SJCRH30 (cell line): ENCODE measurements around the gene FMO4. TPM values are rescaled to one million over a fixed set of nuclear protein-coding genes. Genes with fewer than 3 reads are reported as not detected.
"Not testable (repeated sequence)": the region's sequence is repeated elsewhere in the genome, so short reads cannot be mapped to it uniquely, and the experiment has no call there.

Experiments
- DNase-seq, 2 experiments: peaks; one replicate each; pipeline ENCODE4 v3.0.0-alpha.2; 2015 to 2020
- H3K27ac ChIP-seq: fragments of 250-450 bp; sonication (Bioruptor Pico); 2 replicates; pipeline ENCODE4 v1.5.1; 2020; ENCODE audit warnings: mild to moderate bottlenecking, moderate library complexity
- H3K27me3 ChIP-seq: fragments of 250-450 bp; sonication (Bioruptor Pico); 2 replicates; pipeline ENCODE4 v1.5.1; 2020; ENCODE audit warnings: mild to moderate bottlenecking, moderate library complexity
- H3K36me3 ChIP-seq: fragments of 250-450 bp; sonication (Bioruptor Pico); 2 replicates; pipeline ENCODE4 v1.5.1; 2020; ENCODE audit warnings: mild to moderate bottlenecking, moderate library complexity
- H3K4me1 ChIP-seq: fragments of 250-450 bp; sonication (Bioruptor Pico); 2 replicates; pipeline ENCODE4 v1.5.1; 2020; ENCODE audit warnings: mild to moderate bottlenecking, moderate library complexity
- H3K4me3 ChIP-seq: fragments of 250-450 bp; sonication (Bioruptor Pico); 2 replicates; pipeline ENCODE4 v1.5.1; 2020; ENCODE audit warnings: mild to moderate bottlenecking, moderate library complexity
- H3K9me3 ChIP-seq: fragments of 250-450 bp; sonication (Bioruptor Pico); replicated peaks from 2 replicates; pipeline ENCODE4 v1.5.1; 2020; ENCODE audit warnings: mild to moderate bottlenecking, moderate library complexity
- total RNA-seq: library from RNA; depleted of rRNA; stranded (reverse); fragments of >200 nt; shearing (Covaris generic); gene quantifications from 2 replicates; pipeline ENCODE4 v1.2.3, GENCODE V29; 2014; rRNA removed

The FMO4 gene
- total RNA-seq, result 0.87 and 1.4 TPM in 2 replicates

- H3K36me3 ChIP-seq, result no peaks in the 10 kb centered on the region
- no peaks in the 10 kb centered on the region; the same call in 1 of the 2 replicates for H3K4me1 ChIP-seq
- H3K27ac ChIP-seq, result no peak within 1 kb of the TSS
- no peaks in the 10 kb centered on the region for H3K9me3 ChIP-seq
- H3K27me3 ChIP-seq, result no peaks in the 10 kb centered on the region
- H3K4me3 ChIP-seq, result peak within 1 kb of the TSS; percentile 38
- peak; percentile 88 to 96 for DNase-seq
These were observed at the start of gene FMO4 for GRCh38 chr1:171313835-171314320. TSS of gene FMO4 (plus strand) at chr1:171314183. CDS start at chr1:171319826, 5,643 bp downstream.

- peaks cover 8% of the 10 kb centered on the region; the same call in 1 of the 2 replicates for H3K4me1 ChIP-seq
- no peaks in the 10 kb centered on the region for H3K27me3 ChIP-seq
- no peak overlapping the region for H3K4me3 ChIP-seq
- DNase-seq, result no peak
- no peaks in the 10 kb centered on the region for H3K9me3 ChIP-seq
- H3K27ac ChIP-seq, result no peak overlapping the region
- no peaks in the 10 kb centered on the region for H3K36me3 ChIP-seq
These were observed 48.3 kb upstream of the FMO4 start for GRCh38 chr1:171265686-171266085.

- Histone ChIP-seq H3K27ac (no peak overlapping the region), H3K4me3 (no peak overlapping the region), H3K9me3 (no peaks in the 10 kb centered on the region), H3K36me3 (no peaks in the 10 kb centered on the region), H3K27me3 (no peaks in the 10 kb centered on the region), H3K4me1 (peaks cover 8% of the 10 kb centered on the region; the same call in 1 of the 2 replicates)
- DNase-seq, result no peak
These were observed 47.1 kb upstream of the FMO4 start for GRCh38 chr1:171266930-171267329.

- Histone ChIP-seq H3K4me3 (no peak overlapping the region), H3K36me3 (no peaks in the 10 kb centered on the region), H3K27ac (no peak overlapping the region), H3K9me3 (no peaks in the 10 kb centered on the region), H3K4me1 (peaks cover 8% of the 10 kb centered on the region; the same call in 1 of the 2 replicates), H3K27me3 (no peaks in the 10 kb centered on the region)
- DNase-seq, result peak; percentile 7 to 38
These were observed 46.6 kb upstream of the FMO4 start for GRCh38 chr1:171267391-171267790.

GRCh38 chr1:171270806-171271205 lies 43.2 kb upstream of the FMO4 start:
- Histone ChIP-seq H3K27ac (no peak overlapping the region), H3K4me3 (no peak overlapping the region), H3K27me3 (no peaks in the 10 kb centered on the region), H3K36me3 (no peaks in the 10 kb centered on the region), H3K4me1 (peaks cover 8% of the 10 kb centered on the region; the same call in 1 of the 2 replicates), H3K9me3 (no peaks in the 10 kb centered on the region)
- no peak for DNase-seq

GRCh38 chr1:171277534-171277933 lies 36.4 kb upstream of the FMO4 start:
- no peak for DNase-seq
- Histone ChIP-seq H3K27me3 (no peaks in the 10 kb centered on the region), H3K27ac (no peak overlapping the region), H3K9me3 (no peaks in the 10 kb centered on the region), H3K4me1 (no peaks in the 10 kb centered on the region), H3K36me3 (no peaks in the 10 kb centered on the region), H3K4me3 (no peak overlapping the region)

- no peaks in the 10 kb centered on the region for H3K4me1 ChIP-seq
These were observed 34.7 kb upstream of the FMO4 start for GRCh38 chr1:171279234-171279633.

GRCh38 chr1:171279678-171280077 lies 34.3 kb upstream of the FMO4 start:
- no peaks in the 10 kb centered on the region for H3K9me3 ChIP-seq
- no peak overlapping the region for H3K4me3 ChIP-seq
- no peaks in the 10 kb centered on the region for H3K27me3 ChIP-seq
- H3K4me1 ChIP-seq, result no peaks in the 10 kb centered on the region
- no peak for DNase-seq
- H3K27ac ChIP-seq, result no peak overlapping the region
- no peaks in the 10 kb centered on the region for H3K36me3 ChIP-seq

More at GRCh38 chr1:171279234-171279633, 34.7 kb upstream of the FMO4 start:
- Histone ChIP-seq H3K27me3 (no peaks in the 10 kb centered on the region), H3K4me3 (no peak overlapping the region), H3K36me3 (no peaks in the 10 kb centered on the region), H3K9me3 (no peaks in the 10 kb centered on the region), H3K27ac (no peak overlapping the region)
- DNase-seq, result no peak

- Histone ChIP-seq H3K4me1 (no peaks in the 10 kb centered on the region; the same call in 1 of the 2 replicates), H3K27me3 (no peaks in the 10 kb centered on the region), H3K36me3 (no peaks in the 10 kb centered on the region), H3K4me3 (no peak overlapping the region), H3K9me3 (no peaks in the 10 kb centered on the region), H3K27ac (no peak overlapping the region)
- DNase-seq, result no peak
These were observed 33.4 kb upstream of the FMO4 start for GRCh38 chr1:171280599-171280998.

- no peaks in the 10 kb centered on the region for H3K27me3 ChIP-seq
- H3K27ac ChIP-seq, result no peak overlapping the region
- no peak overlapping the region for H3K4me3 ChIP-seq
- H3K36me3 ChIP-seq, result no peaks in the 10 kb centered on the region
- H3K9me3 ChIP-seq, result no peaks in the 10 kb centered on the region
- H3K4me1 ChIP-seq, result peaks cover 10% of the 10 kb centered on the region
- DNase-seq, result peak in 1 of 2 experiments; percentile 14
These were observed 27.8 kb upstream of the FMO4 start for GRCh38 chr1:171286032-171286705.

GRCh38 chr1:171290621-171291020 lies 23.4 kb upstream of the FMO4 start:
- H3K9me3 ChIP-seq, result no peaks in the 10 kb centered on the region
- 0 out of 2 replicates have a peak overlapping the region, but pooled peaks have one; percentile 16 for H3K27ac ChIP-seq
- H3K4me3 ChIP-seq, result no peak overlapping the region
- no peaks in the 10 kb centered on the region for H3K36me3 ChIP-seq
- peak; percentile 5 to 61 for DNase-seq
- H3K27me3 ChIP-seq, result no peaks in the 10 kb centered on the region
- H3K4me1 ChIP-seq, result peaks cover 10% of the 10 kb centered on the region

GRCh38 chr1:171292799-171293198 lies 21.2 kb upstream of the FMO4 start:
- H3K4me1 ChIP-seq, result peaks cover 15% of the 10 kb centered on the region
- no peaks in the 10 kb centered on the region for H3K9me3 ChIP-seq
- no peaks in the 10 kb centered on the region for H3K27me3 ChIP-seq
- no peak overlapping the region for H3K27ac ChIP-seq
- H3K4me3 ChIP-seq, result no peak overlapping the region
- H3K36me3 ChIP-seq, result no peaks in the 10 kb centered on the region
- no peak for DNase-seq

- not testable (repeated sequence) for H3K4me1 ChIP-seq, H3K4me3 ChIP-seq, DNase-seq, H3K27ac ChIP-seq, H3K36me3 ChIP-seq, H3K27me3 ChIP-seq, H3K9me3 ChIP-seq
These were observed 18.6 kb upstream of the FMO4 start for GRCh38 chr1:171295383-171295782.

- Histone ChIP-seq H3K27me3 (no peaks in the 10 kb centered on the region), H3K9me3 (no peaks in the 10 kb centered on the region), H3K36me3 (no peaks in the 10 kb centered on the region), H3K4me3 (no peak overlapping the region), H3K4me1 (peaks cover 5% of the 10 kb centered on the region), H3K27ac (no peak overlapping the region)
- no peak for DNase-seq
These were observed 18.2 kb upstream of the FMO4 start for GRCh38 chr1:171295821-171296220.

GRCh38 chr1:171296897-171297296 lies 17.1 kb upstream of the FMO4 start:
- no peaks in the 10 kb centered on the region for H3K36me3 ChIP-seq
- H3K9me3 ChIP-seq, result no peaks in the 10 kb centered on the region
- H3K4me3 ChIP-seq, result no peak overlapping the region
- DNase-seq, result no peak
- no peak overlapping the region for H3K27ac ChIP-seq
- H3K27me3 ChIP-seq, result no peaks in the 10 kb centered on the region
- peaks cover 4% of the 10 kb centered on the region; the same call in 1 of the 2 replicates for H3K4me1 ChIP-seq

GRCh38 chr1:171298696-171299095 lies 15.3 kb upstream of the FMO4 start:
- H3K9me3 ChIP-seq, result no peaks in the 10 kb centered on the region
- H3K4me3 ChIP-seq, result no peak overlapping the region
- H3K36me3 ChIP-seq, result no peaks in the 10 kb centered on the region
- no peak overlapping the region for H3K27ac ChIP-seq
- H3K4me1 ChIP-seq, result peaks cover 4% of the 10 kb centered on the region; the same call in 1 of the 2 replicates
- DNase-seq, result no peak
- no peaks in the 10 kb centered on the region for H3K27me3 ChIP-seq
